IMR-90 (cell line): ENCODE measurements around the gene PRPF40B.

Experiments used
- BHLHE40 ChIP-seq: fragments of 150-350 bp; IDR thresholded peaks from 2 replicates; pipeline ENCODE4 v1.6.1; 2016; ENCODE audit warnings: mild to moderate bottlenecking, low read depth, low read length
- CEBPB ChIP-seq: IDR thresholded peaks from 2 replicates; pipeline ENCODE4 v1.6.1; 2012; ENCODE audit warnings: low read depth, low read length, improper control_type of control experiment
- CHD1 ChIP-seq: IDR thresholded peaks from 2 replicates; pipeline ENCODE4 v1.6.1; 2012; ENCODE audit warnings: low read depth, low read length, improper control_type of control experiment
- MAFK ChIP-seq: IDR thresholded peaks from 2 replicates; pipeline ENCODE4 v1.6.1; 2012; ENCODE audit warnings: low read depth, low read length, improper control_type of control experiment
- MXI1 ChIP-seq: IDR thresholded peaks from 2 replicates; pipeline ENCODE4 v1.6.1; 2012; ENCODE audit warnings: low read depth, mild to moderate bottlenecking, low read length, moderate library complexity, borderline replicate concordance
- POLR2A ChIP-seq: IDR thresholded peaks from 2 replicates; pipeline ENCODE4 v1.6.1; 2012; ENCODE audit warnings: mild to moderate bottlenecking, low read depth, low read length
- RCOR1 ChIP-seq: IDR thresholded peaks from 2 replicates; pipeline ENCODE4 v1.6.1; 2012; ENCODE audit warnings: mild to moderate bottlenecking, low read length, improper control_type of control experiment; ENCODE audit not compliant: insufficient replicate concordance
- RFX5 ChIP-seq: IDR thresholded peaks from 2 replicates; pipeline ENCODE4 v1.8.0; 2012; ENCODE audit warnings: low read depth, mild to moderate bottlenecking, low read length, moderate library complexity
- SMC3 ChIP-seq: fragments of 150-350 bp; IDR thresholded peaks from 2 replicates; pipeline ENCODE4 v1.6.1; 2016; ENCODE audit warnings: low read depth, mild to moderate bottlenecking, antibody characterized with exemption, low read length, moderate library complexity
- TF ChIP-seq, protein P1 (sequence below): conservative IDR thresholded peaks from 2 replicates; pipeline ENCODE4 v1.5.1; 2012; ENCODE audit warnings: mild to moderate bottlenecking, low read depth, low read length, improper control_type of control experiment
- TF ChIP-seq, protein P2 (sequence below): fragments of 150-350 bp; IDR thresholded peaks from 2 replicates; pipeline ENCODE4 v1.6.1; 2017; ENCODE audit warnings: mild to moderate bottlenecking, antibody characterized with exemption, low read length, low read depth

DNA sequence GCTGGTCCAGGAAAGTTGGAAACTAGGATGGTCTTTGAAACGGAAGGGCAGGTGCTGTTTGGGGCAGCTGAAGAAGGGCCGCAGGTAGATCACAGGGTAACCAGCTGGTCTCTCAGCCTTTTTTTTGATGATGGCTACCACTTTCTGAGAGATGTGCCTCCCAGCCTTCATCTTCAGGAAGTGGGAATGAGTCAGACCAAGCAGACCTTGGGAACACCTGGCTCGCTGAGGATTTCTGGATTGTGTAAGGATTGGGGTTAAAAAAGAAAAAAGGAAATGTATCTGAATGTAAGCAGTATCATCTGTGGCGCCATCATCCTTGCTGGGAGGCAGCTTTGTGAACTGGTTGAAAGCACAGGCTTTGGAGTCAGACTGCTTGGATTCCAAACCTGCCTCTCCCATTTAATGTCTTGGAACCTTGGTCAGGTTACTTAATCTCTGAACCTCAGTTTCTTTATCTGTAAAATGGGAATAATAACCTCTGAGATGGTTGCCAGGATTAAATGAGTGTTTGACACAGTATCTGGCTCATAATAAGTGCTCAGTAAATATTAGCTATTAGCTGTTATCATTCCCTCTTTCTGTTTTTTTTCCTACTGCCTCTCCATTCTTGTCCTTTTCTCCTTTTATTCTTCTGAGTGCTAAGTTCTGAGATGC is 1.7 kb downstream of the PRPF40B start:
- TF ChIP-seq, protein P1, sequence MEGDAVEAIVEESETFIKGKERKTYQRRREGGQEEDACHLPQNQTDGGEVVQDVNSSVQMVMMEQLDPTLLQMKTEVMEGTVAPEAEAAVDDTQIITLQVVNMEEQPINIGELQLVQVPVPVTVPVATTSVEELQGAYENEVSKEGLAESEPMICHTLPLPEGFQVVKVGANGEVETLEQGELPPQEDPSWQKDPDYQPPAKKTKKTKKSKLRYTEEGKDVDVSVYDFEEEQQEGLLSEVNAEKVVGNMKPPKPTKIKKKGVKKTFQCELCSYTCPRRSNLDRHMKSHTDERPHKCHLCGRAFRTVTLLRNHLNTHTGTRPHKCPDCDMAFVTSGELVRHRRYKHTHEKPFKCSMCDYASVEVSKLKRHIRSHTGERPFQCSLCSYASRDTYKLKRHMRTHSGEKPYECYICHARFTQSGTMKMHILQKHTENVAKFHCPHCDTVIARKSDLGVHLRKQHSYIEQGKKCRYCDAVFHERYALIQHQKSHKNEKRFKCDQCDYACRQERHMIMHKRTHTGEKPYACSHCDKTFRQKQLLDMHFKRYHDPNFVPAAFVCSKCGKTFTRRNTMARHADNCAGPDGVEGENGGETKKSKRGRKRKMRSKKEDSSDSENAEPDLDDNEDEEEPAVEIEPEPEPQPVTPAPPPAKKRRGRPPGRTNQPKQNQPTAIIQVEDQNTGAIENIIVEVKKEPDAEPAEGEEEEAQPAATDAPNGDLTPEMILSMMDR: no peak
- TF ChIP-seq RCOR1 (no peak), MAFK (no peak), POLR2A (no peak), MXI1 (no peak), SMC3 (no peak), RFX5 (no peak), BHLHE40 (no peak), CEBPB (peak; percentile 19; the same call in 1 of the 2 replicates), CHD1 (no peak)
- TF ChIP-seq, protein P2, sequence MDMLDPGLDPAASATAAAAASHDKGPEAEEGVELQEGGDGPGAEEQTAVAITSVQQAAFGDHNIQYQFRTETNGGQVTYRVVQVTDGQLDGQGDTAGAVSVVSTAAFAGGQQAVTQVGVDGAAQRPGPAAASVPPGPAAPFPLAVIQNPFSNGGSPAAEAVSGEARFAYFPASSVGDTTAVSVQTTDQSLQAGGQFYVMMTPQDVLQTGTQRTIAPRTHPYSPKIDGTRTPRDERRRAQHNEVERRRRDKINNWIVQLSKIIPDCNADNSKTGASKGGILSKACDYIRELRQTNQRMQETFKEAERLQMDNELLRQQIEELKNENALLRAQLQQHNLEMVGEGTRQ: no peak
